HG02571 (cell line): ENCODE data around the gene TEX9.
"Not testable (repeated sequence)": the region's sequence is repeated elsewhere in the genome, so short reads cannot be mapped to it uniquely, and the experiment has no call there.

Experiments used
- ATAC-seq: cut with Tn5 transposase; IDR thresholded peaks from one replicate; pipeline ENCODE4 v1.9.1; 2021; ENCODE audit warnings: mild to moderate bottlenecking, moderate library complexity; ENCODE audit not compliant: unreplicated experiment

The TEX9 gene

GRCh38 chr15:56361987-56362386 is 3.2 kb upstream of the TEX9 start:
- no peak for ATAC-seq

GRCh38 chr15:56366211-56366610 is 985 bp downstream of the TEX9 start:
- ATAC-seq = no peak

- no peak for ATAC-seq
Measured at GRCh38 chr15:56367156-56367555, 1.9 kb downstream of the TEX9 start.

- ATAC-seq = no peak
Measured at GRCh38 chr15:56369234-56369633, 4.0 kb downstream of the TEX9 start.

GRCh38 chr15:56371495-56372147 is 6.4 kb downstream of the TEX9 start:
- peak; percentile 80 for ATAC-seq

GRCh38 chr15:56374693-56375092 is 9.5 kb downstream of the TEX9 start:
- not testable (repeated sequence) for ATAC-seq

- ATAC-seq = not testable (repeated sequence)
Measured at GRCh38 chr15:56377822-56378221, 12.6 kb downstream of the TEX9 start.

- ATAC-seq = no peak
Measured at GRCh38 chr15:56383010-56383409, 17.8 kb downstream of the TEX9 start.

GRCh38 chr15:56385908-56386307 is 20.7 kb downstream of the TEX9 start:
- no peak for ATAC-seq

- ATAC-seq = no peak
Measured at GRCh38 chr15:56390739-56391267, 25.6 kb downstream of the TEX9 start.

- ATAC-seq = no peak
Measured at GRCh38 chr15:56393277-56393676, 28.1 kb downstream of the TEX9 start.

- no peak for ATAC-seq
Measured at GRCh38 chr15:56394909-56395308, 29.7 kb downstream of the TEX9 start.

GRCh38 chr15:56397325-56397724 is 32.1 kb downstream of the TEX9 start:
- ATAC-seq = not testable (repeated sequence)

- ATAC-seq = not testable (repeated sequence)
Measured at GRCh38 chr15:56399209-56399608, 34.0 kb downstream of the TEX9 start.

- no peak for ATAC-seq
Measured at GRCh38 chr15:56410721-56411120, 45.5 kb downstream of the TEX9 start.

- no peak for ATAC-seq
Measured at GRCh38 chr15:56411122-56411749, 46.0 kb downstream of the TEX9 start.

GRCh38 chr15:56413114-56413733 is 48.0 kb downstream of the TEX9 start:
- ATAC-seq = not testable (repeated sequence)

GRCh38 chr15:56425276-56425675 is 60.0 kb downstream of the TEX9 start:
- ATAC-seq = no peak

GRCh38 chr15:56425976-56426375 is 60.8 kb downstream of the TEX9 start:
- no peak for ATAC-seq

- ATAC-seq = no peak
Measured at GRCh38 chr15:56428821-56429458, 63.7 kb downstream of the TEX9 start.

- ATAC-seq = no peak
Measured at GRCh38 chr15:56432304-56432703, 67.1 kb downstream of the TEX9 start.
